Lower leg skin (tissue), 4 donors: ENCODE measurements around the gene MC1R. TPM values are rescaled to one million over a fixed set of nuclear protein-coding genes. Genes with fewer than 3 reads are reported as not detected.
"Not testable (repeated sequence)": the region's sequence is repeated elsewhere in the genome, so short reads cannot be mapped to it uniquely, and the experiment has no call there.

Source experiments
- DNase-seq, 2 donors: peaks; one replicate each; pipeline ENCODE4 v3.0.0-alpha.2; 2019; ENCODE audit warnings: low spot score in 2 of 2
- H3K4me3 ChIP-seq: fragments of 200-600 bp; sonication (generic); 2 replicates; pipeline ENCODE4 v1.5.1; 2017; ENCODE audit warnings: mild to moderate bottlenecking, low read depth; ENCODE audit not compliant: poor library complexity, severe bottlenecking
- CTCF ChIP-seq, 3 donors: fragments of 450-650 bp; IDR thresholded peaks; one replicate each; pipeline ENCODE4 v1.5.1; 2016; ENCODE audit warnings: antibody characterized with exemption in 3 of 3, mild to moderate bottlenecking in 3 of 3, moderate library complexity in 2 of 3
- POLR2A ChIP-seq, 2 donors: fragments of 450-650 bp; IDR thresholded peaks; one replicate each; pipeline ENCODE4 v1.6.1; 2016 to 2017; ENCODE audit warnings: antibody characterized with exemption in 2 of 2, mild to moderate bottlenecking in 1 of 2, moderate library complexity in 1 of 2
- WGBS, 2 donors: methylation state at CpG; one replicate each; pipeline ENCODE4 v1.1.5; 2018; 5-methylcytosine and 5-hydroxymethylcytosine counted together
- intact Hi-C: fragments of 100-400 bp; cut with DNase I; formaldehyde crosslinking; loops from one replicate; pipeline ENCODE4 v1.15.0; 2023; ENCODE audit warnings: low total_unique reads
- total RNA-seq, 4 donors: library from RNA; depleted of rRNA; stranded (reverse); fragments of >200 nt; gene quantifications; one replicate each; pipeline ENCODE4 v1.1.0, GENCODE V29; 2016

Gene MC1R
- total RNA-seq, 4 donors from 2014 or later, result 3.4 to 6.5 (median 4.5) TPM

DNA sequence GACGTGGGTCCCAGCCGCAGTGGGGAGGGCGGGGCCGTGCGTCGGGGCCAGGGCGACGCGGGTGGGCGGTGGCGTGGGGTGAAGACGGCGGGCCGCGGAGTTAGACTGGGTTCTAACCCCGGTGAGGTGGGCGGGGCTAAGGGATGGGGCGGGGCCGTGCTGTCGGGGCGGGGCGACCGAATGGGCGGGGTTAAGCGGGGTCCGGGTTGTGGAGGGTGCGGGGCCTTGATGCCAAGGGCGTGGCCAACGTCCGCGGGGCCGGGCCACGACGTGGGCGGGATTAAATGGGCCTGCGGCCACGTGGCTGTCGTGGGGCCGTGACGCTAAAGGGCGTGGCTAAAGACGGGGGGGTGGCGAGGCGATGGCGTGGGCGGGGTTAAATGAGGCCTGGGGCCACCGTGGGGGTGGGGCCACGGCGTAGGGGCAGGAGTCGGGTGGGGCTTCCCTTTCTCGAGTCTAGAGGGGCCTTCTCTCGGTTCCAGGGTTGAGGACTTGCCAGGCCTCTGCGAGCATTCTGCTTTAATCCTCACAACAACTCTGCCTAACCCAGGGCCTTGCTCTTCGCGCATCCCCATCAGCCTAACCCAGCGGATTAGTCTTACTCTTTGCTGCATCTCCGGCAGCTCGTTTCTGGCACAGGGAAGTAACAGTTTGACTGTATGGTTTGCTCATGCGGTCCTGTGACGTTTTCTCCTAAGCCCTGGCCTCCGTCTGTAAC, 44.5 kb upstream of the MC1R start:
- DNase-seq, result peak; percentile 95 to 99
- 2% methylated on average over 52 to 61 of the region's 61 CpGs for WGBS, 2 donors
- intact Hi-C loops, result no loop called here
- no peak for TF ChIP-seq CTCF (IDR thresholded peaks at IDR 0.05)
- no peak for TF ChIP-seq POLR2A (IDR thresholded peaks at IDR 0.05)
- peak overlapping the region; percentile 88 for H3K4me3 ChIP-seq

DNA sequence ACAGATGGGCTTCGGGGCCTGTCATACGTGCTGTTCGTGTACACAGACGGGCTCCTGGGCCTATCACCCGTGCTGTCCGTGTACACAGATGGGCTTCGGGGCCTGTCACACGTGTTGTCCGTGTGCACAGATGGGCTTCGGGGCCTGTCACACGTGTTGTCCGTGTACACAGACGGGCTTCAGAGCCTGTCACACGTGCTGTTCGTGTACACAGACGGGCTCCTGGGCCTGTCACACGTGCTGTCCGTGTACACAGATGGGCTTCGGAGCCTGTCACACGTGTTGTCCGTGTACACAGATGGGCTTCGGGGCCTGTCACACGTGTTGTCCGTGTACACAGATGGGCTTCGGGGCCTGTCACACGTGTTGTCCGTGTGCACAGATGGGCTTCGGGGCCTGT, 39.5 kb upstream of the MC1R start:
- DNase-seq, intact Hi-C loops, H3K4me3 ChIP-seq: not testable (repeated sequence)
- 87 to 93% methylated on average over 24 to 27 of the region's 28 CpGs for WGBS, 2 donors

- no peak overlapping the region for H3K4me3 ChIP-seq
- DNase-seq, result no peak
- 64 to 65% methylated on average over 18 of the region's 18 CpGs for WGBS, 2 donors
- TF ChIP-seq POLR2A (IDR thresholded peaks at IDR 0.05) (no peak), CTCF (IDR thresholded peaks at IDR 0.05) (no peak)
- intact Hi-C loops, result no loop called here
Measured at GRCh38 chr16:89880477-89881367, 37.9 kb upstream of the MC1R start.

- WGBS, 2 donors, result 68 to 70% methylated on average over 6 of the region's 6 CpGs
- no peak overlapping the region for H3K4me3 ChIP-seq
- DNase-seq, result no peak
- intact Hi-C loops, result no loop called here
- TF ChIP-seq CTCF (IDR thresholded peaks at IDR 0.05), result no peak
Measured at GRCh38 chr16:89881368-89881730, 37.3 kb upstream of the MC1R start.

GRCh38 chr16:89883346-89884040, 35.2 kb upstream of the MC1R start:
- TF ChIP-seq CTCF (IDR thresholded peaks at IDR 0.05) (no peak), POLR2A (IDR thresholded peaks at IDR 0.05) (no peak)
- no peak overlapping the region for H3K4me3 ChIP-seq
- 93 to 95% methylated on average over 28 of the region's 28 CpGs for WGBS, 2 donors
- no peak for DNase-seq
- intact Hi-C loops, result no loop called here

DNA sequence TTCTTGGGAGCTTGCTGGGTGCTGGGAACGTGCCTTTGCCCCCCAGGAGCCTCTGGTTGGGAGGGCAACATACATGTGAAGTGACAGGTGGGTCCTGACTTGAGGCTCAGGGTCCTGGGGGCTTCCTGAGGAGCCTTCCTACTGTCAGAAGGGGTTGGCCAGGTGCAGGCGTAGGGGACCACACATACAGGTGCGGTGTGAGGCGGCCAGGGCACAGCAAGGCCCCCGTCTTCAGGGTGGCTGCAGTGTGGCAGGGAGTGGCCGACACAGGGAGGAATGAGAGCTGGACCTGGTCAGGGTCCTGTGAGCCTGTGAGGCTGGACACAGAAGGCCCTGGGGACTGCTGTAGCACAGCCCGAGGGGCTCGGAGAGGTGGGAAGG, 34.6 kb upstream of the MC1R start:
- DNase-seq, result no peak
- intact Hi-C loops, result no loop called here
- no peak overlapping the region for H3K4me3 ChIP-seq
- 95 to 98% methylated on average over 8 of the region's 8 CpGs for WGBS, 2 donors
- TF ChIP-seq POLR2A (IDR thresholded peaks at IDR 0.05), result no peak
- TF ChIP-seq CTCF (IDR thresholded peaks at IDR 0.05), result no peak
